Femur (tissue), 1 donor: Measurements from ENCODE around the gene GRIK4.
A peak's percentile ranks its signal among the peaks of the same experiment; 100 is the strongest.

Experiments used
- DNase-seq: peaks from one replicate; pipeline ENCODE4 v3.0.0-alpha.2; 2017

Gene GRIK4

GRCh38 chr11:120528749-120529148 is 17.2 kb downstream of the GRIK4 start:
- no peak for DNase-seq

DNA sequence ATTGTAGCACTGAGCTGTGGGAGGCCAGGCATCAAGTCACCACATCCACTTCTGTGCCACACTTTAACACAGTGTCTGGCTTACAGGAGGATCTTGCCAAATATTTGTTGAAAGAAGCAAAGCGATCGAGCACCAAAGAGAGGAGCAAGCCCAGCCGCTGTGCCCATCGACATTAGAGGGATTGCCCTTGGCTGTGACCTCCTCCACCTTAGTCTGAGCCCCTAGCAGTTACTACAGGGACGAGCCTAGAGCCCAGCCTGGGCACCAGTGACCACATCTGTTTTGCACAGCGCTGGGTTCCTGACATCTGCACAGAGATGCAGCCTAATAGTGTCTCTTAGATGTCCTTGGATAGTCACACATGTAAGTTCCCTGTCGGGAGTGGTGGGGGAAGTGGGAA is 17.7 kb downstream of the GRIK4 start:
- DNase-seq = no peak

DNA sequence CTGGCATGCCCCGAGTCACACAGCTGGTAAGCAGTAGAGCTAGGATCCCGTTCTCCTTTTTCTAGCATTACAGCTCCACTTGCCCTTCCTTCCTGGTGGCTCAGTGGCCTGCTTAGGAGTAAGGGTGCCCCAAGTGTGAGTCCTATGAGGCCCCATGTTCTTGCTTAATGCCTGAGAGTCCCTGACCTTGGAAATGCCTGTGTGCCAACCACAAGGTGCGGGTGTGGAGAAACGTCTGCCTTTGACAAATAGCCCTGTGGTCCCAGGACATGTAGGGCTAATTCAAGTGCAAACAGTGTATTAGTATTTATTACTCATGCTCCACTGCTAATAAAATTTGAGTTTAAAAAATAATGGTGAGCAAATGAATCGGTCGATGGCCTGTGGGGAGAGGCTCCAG is 18.4 kb downstream of the GRIK4 start:
- no peak for DNase-seq

- DNase-seq = no peak
Observed at GRCh38 chr11:120532082-120532831, 20.7 kb downstream of the GRIK4 start.

DNA sequence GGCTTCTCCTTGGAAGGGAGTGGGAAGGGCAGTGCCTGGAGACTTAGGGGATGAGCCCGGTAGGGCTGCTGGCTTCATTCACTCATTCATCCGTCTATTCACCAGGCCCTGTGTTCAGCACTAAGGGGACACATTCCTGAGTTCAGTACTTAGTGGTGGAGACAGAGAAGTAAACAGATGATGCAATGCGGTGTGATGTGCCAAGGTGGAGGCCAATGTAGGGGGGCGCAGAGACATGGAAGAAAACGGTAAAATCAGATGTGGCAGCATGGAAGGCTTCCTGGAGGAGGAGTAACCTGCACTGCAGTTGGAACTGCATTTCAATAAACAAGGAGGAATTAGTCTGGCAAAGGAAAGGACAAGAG is 21.3 kb downstream of the GRIK4 start:
- DNase-seq = no peak

DNA sequence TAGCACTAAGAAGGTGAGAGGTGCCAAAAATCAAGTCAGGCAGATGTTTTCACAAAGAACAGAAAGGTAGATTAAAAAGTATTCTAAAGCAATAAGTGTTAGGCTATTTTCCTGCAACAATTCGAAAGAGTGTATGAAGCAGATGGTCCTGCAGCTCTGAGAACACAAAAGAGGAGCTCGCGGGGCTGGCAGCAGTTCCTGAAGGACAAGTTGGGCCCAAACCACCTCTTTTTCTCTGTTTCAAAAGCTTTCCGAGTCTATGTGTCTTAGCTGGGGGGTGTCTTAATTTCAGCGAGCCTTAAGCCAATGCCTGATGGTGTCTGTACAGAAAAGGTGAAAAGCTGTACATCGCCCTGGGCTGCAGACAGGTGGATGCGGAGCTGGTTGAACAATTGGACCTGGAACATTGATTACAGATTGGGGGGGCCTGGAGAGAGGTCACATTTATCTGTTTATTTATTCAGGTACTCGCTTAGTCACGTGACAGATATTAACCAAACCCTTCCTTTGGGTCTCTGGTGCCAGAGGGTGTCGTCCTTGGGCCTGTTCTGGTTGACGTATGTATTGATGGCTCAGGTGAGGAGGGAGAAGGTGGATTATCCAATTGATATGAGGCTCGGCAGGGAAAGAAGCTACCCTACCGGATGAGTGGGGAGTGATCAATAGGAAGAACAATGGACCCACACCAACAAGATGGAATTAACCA is 24.7 kb downstream of the GRIK4 start:
- no peak for DNase-seq

DNA sequence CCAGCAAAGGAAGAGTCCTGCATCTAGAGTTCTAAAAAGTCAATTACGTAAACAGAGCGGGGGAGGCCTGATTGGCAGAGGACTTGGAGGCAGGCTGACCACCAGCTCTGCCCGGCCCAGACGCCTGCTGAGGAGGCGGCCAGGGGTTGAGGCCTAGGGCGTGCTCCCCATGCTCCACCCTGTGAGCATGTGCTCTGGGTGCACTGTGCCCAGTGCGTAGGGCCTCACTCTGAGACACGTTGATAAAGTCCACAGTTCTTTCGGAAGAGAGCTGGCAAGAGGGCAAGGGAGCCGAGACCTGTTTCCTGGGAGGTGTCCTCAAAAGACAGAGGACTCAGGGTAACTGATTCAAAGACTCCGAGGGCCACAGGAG is 25.2 kb downstream of the GRIK4 start:
- no peak for DNase-seq

- DNase-seq = no peak
Observed at GRCh38 chr11:120537996-120538395, 26.4 kb downstream of the GRIK4 start.

DNA sequence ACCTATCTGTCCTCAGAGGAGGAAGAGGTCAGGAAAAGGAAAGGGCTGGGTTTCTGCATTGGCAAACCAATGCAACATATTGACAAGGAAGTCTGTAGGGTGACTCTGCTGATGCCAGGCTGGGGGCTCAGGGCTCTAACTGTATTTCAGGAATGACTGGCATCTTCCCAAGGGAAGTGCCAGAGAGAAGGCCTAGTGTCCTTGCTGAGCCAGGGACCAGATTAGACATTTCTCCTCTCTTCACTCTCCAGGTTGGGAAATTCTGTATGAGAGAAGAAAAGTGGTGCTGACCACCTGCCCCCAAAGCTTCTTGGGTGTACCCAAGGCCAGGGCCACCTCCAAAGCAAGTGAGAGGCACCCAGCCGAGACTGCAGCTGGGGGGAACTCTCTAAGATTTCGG is 27.2 kb downstream of the GRIK4 start:
- no peak for DNase-seq

GRCh38 chr11:120539667-120540369 is 28.3 kb downstream of the GRIK4 start:
- no peak for DNase-seq

DNA sequence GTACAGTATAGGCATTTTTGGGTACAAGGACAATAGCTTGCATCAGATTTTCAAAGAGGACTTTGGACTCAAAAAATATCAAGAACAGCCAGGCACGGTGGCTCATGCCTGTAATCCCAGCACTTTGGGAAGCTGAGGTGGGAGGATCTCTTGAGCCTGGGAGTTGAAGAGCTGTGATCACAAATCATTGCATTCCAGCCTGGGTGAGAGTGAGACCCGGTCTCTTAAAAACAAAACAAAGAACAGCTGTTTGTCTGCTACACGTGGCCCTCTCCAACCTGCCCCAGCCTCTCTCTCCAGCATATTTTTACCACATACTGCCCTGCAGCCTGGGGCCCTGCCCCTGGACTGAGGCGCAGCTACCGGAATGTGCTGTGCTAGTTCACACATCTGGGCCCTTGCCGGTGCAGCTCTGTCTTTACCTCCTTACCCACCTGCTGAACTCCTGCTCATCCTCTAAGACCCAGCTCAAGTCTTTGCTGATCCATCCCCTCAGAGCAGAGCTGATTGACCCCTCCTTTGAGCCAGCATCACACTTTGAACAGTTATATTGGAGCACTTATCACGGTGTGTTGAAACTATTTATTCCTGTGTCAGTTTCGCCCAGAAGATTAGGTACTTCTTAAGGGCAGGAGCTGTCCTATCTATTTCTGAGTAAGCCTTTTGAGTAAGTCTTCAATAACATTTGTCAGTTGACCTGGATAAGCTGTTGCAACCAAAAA is 29.4 kb downstream of the GRIK4 start:
- no peak for DNase-seq

GRCh38 chr11:120543521-120544215 is 32.1 kb downstream of the GRIK4 start:
- no peak for DNase-seq

GRCh38 chr11:120545813-120546212 is 34.3 kb downstream of the GRIK4 start:
- DNase-seq = no peak

DNA sequence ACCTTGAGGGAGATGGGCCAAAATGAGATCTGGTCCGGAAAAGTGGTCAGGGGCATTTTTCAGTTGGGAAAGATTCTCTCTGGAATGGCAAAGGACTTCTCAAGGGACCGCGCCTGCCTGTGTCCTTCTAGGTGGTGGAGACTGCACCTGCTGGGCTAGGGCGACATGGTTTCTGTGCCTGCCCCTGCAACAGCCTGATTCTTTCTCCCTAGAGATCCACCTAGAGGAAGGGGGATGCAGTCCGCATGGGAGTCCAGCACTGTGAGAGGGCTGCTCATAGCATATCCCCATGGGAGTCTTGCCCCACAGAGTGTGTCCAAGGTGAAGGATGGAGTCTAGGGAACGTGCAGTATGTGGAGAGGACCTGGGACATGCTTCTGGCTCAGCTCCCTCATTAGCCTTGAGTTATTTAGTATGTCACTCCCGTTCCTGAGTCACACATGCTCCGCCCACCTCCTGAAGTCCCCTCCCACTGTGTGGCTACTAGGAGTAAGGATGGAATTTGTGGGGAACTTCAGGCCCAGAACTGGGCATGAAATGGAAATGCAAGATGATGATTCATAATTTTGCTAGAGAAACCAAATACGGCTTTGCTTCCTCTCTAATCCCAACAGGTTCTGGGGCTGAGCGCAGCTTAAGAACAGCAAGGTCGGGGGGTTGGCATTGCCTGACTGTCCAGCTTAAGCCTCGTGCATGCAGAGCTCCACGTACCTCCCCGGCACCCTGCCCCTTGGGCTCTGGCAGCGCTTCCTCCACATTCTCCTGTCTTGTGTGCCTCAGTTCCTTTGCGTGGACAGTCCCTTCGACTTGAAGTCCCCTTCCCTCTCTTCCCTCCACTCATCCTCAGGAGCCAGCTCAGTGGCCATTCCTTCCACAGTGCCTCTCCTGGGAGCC is 35.0 kb downstream of the GRIK4 start:
- DNase-seq = peak; percentile 41

DNA sequence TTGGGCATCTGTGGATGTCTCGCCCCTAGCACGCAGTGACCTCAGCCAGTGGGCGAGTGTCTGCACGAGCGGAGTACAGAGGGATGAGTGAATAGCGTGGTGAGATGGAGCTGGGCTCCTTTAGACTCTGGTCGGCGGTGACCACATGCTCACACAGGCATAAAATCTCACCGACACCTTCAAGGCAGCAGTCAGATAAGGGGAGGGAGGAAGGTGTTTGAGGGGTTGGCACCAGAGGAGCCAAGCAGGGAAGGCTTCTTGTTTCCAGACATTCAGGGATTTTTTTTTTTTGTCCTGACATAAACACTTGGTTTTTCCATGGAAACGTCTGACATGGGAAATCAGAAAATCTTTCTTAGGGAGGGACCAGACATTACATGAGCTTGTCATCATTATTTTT is 35.8 kb downstream of the GRIK4 start:
- no peak for DNase-seq

GRCh38 chr11:120547811-120548681 is 36.5 kb downstream of the GRIK4 start:
- peak; percentile 87 for DNase-seq

DNA sequence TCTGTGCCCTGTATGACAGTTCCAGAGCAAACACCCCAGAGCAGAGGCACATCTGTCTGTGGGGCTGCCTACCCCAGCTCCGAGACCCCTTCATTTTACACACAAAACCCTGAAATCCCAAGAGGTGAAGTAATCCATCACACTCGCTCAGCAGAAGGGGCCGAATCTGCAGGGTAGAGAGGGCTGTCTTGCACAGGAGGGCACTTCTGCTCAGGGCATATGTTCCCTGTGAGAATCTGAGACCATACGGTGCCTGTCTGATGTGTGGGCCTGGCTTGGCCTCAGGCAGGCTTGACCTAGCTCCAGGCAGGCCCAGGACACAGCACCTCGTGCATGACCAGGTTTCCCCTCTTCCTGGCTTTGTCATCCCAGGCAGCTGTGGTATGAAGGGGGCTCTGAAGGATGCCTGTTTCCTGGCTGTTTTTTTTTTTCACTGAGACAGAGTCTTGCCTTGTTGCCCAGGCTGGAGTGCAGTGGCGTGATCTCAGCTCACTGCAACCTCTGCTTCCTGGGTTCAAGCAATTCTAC is 37.2 kb downstream of the GRIK4 start:
- DNase-seq = no peak

DNA sequence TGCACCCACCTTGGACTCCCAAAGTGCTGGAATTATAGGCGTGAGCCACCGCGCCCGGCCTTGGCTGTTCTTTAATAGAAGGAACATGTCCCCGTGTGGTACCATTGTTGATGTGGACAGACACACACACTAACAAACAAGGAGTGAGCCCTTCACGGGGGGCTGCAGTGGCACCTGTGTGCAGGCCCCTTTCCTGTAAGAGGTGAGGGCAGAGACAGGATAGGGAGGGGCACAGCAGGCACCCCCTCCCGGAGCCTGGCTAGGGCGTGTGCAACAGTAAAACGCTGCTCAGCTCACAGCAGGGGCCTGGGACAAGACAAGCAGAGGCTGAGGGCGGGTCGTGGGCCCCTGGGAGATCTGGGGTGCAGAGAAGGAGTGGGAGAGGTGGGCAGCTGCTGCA is 37.8 kb downstream of the GRIK4 start:
- no peak for DNase-seq

- DNase-seq = no peak
Observed at GRCh38 chr11:120550007-120550406, 38.5 kb downstream of the GRIK4 start.

- DNase-seq = no peak
Observed at GRCh38 chr11:120551191-120551590, 39.6 kb downstream of the GRIK4 start.
